Caco-2 (cell line): ENCODE measurements around the gene SETD1B. TPM values are rescaled to one million over a fixed set of nuclear protein-coding genes. Genes with fewer than 3 reads are reported as not detected.

Source experiments
- BruUV-seq: library from RNA; stranded (reverse); fragments of 400-500 nt; replicated peaks from 2 replicates; lab custom pipeline; 2021; lab: Mats Ljungman, UMichigan
- CTCF ChIA-PET: fragments of 300-600 bp; sonication (Branson Sonifier 250); formaldehyde crosslinking; loops from one replicate; lab custom pipeline; 2022; ENCODE audit warnings: antibody characterized with exemption; lab: Charles Lee
- POLR2A ChIA-PET: fragments of 300-600 bp; sonication (Branson Sonifier 250); formaldehyde crosslinking; loops from one replicate; lab custom pipeline; 2022; ENCODE audit warnings: antibody characterized with exemption; lab: Charles Lee
- DNase-seq, 2 experiments: peaks; one replicate each; pipeline versions ENCODE4 v3.0.0 to v3.0.0-alpha.2; 2020 to 2022
- H3K27me3 ChIP-seq: replicated peaks from 2 replicates; pipeline ENCODE4 v1.6.0; 2011; ENCODE audit warnings: low read length; ENCODE audit not compliant: control insufficient read depth, insufficient read depth
- H3K36me3 ChIP-seq: 2 replicates; pipeline ENCODE4 v1.5.1; 2011; ENCODE audit warnings: low read length; ENCODE audit not compliant: control insufficient read depth, insufficient read depth
- H3K4me1 ChIP-seq: fragments of 250-450 bp; sonication (Bioruptor Pico); 2 replicates; pipeline ENCODE4 v1.5.1; 2020; ENCODE audit warnings: mild to moderate bottlenecking
- H3K4me3 ChIP-seq: 2 replicates; pipeline ENCODE4 v1.5.1; 2011; ENCODE audit warnings: low read depth, mild to moderate bottlenecking, control low read depth, low read length
- H3K9me3 ChIP-seq: fragments of 250-450 bp; sonication (Bioruptor Pico); 2 replicates; pipeline ENCODE4 v1.5.1; 2020; ENCODE audit warnings: mild to moderate bottlenecking, moderate library complexity
- H3K27ac Mint-ChIP-seq: one replicate; pipeline ENCODE4 v1.8.0; 2022; ENCODE audit warnings: mixed read lengths; ENCODE audit not compliant: unreplicated experiment
- H3K27me3 Mint-ChIP-seq: one replicate; pipeline ENCODE4 v1.8.0; 2022; ENCODE audit warnings: mixed read lengths; ENCODE audit not compliant: insufficient read depth, unreplicated experiment
- H3K36me3 Mint-ChIP-seq: one replicate; pipeline ENCODE4 v1.8.0; 2022; ENCODE audit warnings: mild to moderate bottlenecking, mixed read lengths; ENCODE audit not compliant: insufficient read depth, unreplicated experiment
- H3K4me1 Mint-ChIP-seq: one replicate; pipeline ENCODE4 v1.8.0; 2022; ENCODE audit warnings: low read depth, mixed read lengths; ENCODE audit not compliant: unreplicated experiment
- H3K4me3 Mint-ChIP-seq: one replicate; pipeline ENCODE4 v1.8.0; 2022; ENCODE audit warnings: mild to moderate bottlenecking, moderate library complexity, mixed read lengths; ENCODE audit not compliant: unreplicated experiment
- H3K9me3 Mint-ChIP-seq: one replicate; pipeline ENCODE4 v1.8.0; 2022; ENCODE audit warnings: mixed read lengths; ENCODE audit not compliant: unreplicated experiment
- intact Hi-C: fragments of 100-400 bp; cut with micrococcal nuclease; formaldehyde crosslinking; loops from one replicate; pipeline ENCODE4 v1.10.0; 2022; ENCODE audit not compliant: unreplicated experiment
- total RNA-seq: library from RNA; stranded (reverse); gene quantifications from 2 replicates; pipeline ENCODE4 v1.2.3, GENCODE V29; 2022
- TF ChIP-seq, protein P1 (sequence below), 2 experiments: fragments of 200-600 bp in 1 of 2; IDR thresholded peaks; 1 replicate in 1 of 2; 2 replicates in 1 of 2; pipeline versions ENCODE4 v1.5.1 to v1.8.0; 2011 to 2022; ENCODE audit warnings: antibody characterized with exemption in 1 of 2, control low read depth in 1 of 2, inconsistent platforms in 1 of 2, low read depth in 1 of 2, low read length in 1 of 2, mild to moderate bottlenecking in 1 of 2, moderate library complexity in 1 of 2; ENCODE audit not compliant: insufficient read depth in 1 of 2, severe bottlenecking in 1 of 2, unreplicated experiment in 1 of 2

SETD1B gene
- total RNA-seq, 1 experiment from 2014 or later: 16.8 TPM

GRCh38 chr12:121872546-121873215 is 68.9 kb downstream of the SETD1B start:
- no peaks in the 10 kb centered on the region for H3K36me3 Mint-ChIP-seq
- TF ChIP-seq, protein P1, sequence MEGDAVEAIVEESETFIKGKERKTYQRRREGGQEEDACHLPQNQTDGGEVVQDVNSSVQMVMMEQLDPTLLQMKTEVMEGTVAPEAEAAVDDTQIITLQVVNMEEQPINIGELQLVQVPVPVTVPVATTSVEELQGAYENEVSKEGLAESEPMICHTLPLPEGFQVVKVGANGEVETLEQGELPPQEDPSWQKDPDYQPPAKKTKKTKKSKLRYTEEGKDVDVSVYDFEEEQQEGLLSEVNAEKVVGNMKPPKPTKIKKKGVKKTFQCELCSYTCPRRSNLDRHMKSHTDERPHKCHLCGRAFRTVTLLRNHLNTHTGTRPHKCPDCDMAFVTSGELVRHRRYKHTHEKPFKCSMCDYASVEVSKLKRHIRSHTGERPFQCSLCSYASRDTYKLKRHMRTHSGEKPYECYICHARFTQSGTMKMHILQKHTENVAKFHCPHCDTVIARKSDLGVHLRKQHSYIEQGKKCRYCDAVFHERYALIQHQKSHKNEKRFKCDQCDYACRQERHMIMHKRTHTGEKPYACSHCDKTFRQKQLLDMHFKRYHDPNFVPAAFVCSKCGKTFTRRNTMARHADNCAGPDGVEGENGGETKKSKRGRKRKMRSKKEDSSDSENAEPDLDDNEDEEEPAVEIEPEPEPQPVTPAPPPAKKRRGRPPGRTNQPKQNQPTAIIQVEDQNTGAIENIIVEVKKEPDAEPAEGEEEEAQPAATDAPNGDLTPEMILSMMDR (IDR thresholded peaks at IDR 0.05; ENCODE audit: insufficient read depth in 1 of 2, low read depth in 1 of 2, low read length in 1 of 2, severe bottlenecking in 1 of 2, unreplicated experiment in 1 of 2): no peak
- no peak overlapping the region for H3K27ac Mint-ChIP-seq
- Histone ChIP-seq H3K27me3 (no peaks in the 10 kb centered on the region), H3K9me3 (no peaks in the 10 kb centered on the region), H3K4me3 (no peak overlapping the region), H3K36me3 (no peaks in the 10 kb centered on the region), H3K4me1 (no peaks in the 10 kb centered on the region)
- H3K4me3 Mint-ChIP-seq: no peak overlapping the region
- ChIA-PET CTCF (no interaction called here), POLR2A (no interaction called here)
- H3K4me1 Mint-ChIP-seq: no peaks in the 10 kb centered on the region
- intact Hi-C loops: no loop called here
- BruUV-seq: no TSS peak
- no peaks in the 10 kb centered on the region for H3K27me3 Mint-ChIP-seq
- no peaks in the 10 kb centered on the region for H3K9me3 Mint-ChIP-seq
- no peak for DNase-seq

DNA sequence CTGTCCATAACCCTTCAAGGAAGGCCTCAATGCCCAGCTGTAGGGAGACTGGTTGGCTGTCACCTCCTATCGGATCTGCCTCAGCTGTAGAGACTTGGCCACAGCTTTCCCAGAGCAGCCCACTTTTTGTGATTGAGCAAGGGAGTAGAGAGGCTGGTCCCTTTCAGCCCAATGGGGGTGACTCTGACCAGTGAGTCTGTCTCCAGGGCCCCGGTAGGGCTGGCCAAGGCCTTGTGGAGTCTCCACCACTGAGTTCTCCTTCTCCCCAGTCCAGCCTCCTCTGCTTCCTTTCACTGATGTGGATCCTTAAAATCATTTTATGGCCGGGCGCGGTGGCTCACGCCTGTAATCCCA is 69.4 kb downstream of the SETD1B start:
- TF ChIP-seq, protein P1 (IDR thresholded peaks at IDR 0.05; ENCODE audit: insufficient read depth in 1 of 2, low read depth in 1 of 2, low read length in 1 of 2, severe bottlenecking in 1 of 2, unreplicated experiment in 1 of 2): no peak
- Mint-ChIP-seq H3K27ac (no peak overlapping the region), H3K27me3 (no peaks in the 10 kb centered on the region), H3K9me3 (no peaks in the 10 kb centered on the region), H3K4me3 (no peak overlapping the region), H3K36me3 (no peaks in the 10 kb centered on the region), H3K4me1 (no peaks in the 10 kb centered on the region)
- no peak for DNase-seq
- H3K27me3 ChIP-seq: no peaks in the 10 kb centered on the region
- ChIA-PET CTCF (no interaction called here), POLR2A (no interaction called here)
- no peaks in the 10 kb centered on the region; the same call in 1 of the 2 replicates for H3K4me1 ChIP-seq
- no peak overlapping the region for H3K4me3 ChIP-seq
- intact Hi-C loops: no loop called here
- BruUV-seq: no TSS peak
- no peaks in the 10 kb centered on the region for H3K9me3 ChIP-seq
- no peaks in the 10 kb centered on the region for H3K36me3 ChIP-seq

DNA sequence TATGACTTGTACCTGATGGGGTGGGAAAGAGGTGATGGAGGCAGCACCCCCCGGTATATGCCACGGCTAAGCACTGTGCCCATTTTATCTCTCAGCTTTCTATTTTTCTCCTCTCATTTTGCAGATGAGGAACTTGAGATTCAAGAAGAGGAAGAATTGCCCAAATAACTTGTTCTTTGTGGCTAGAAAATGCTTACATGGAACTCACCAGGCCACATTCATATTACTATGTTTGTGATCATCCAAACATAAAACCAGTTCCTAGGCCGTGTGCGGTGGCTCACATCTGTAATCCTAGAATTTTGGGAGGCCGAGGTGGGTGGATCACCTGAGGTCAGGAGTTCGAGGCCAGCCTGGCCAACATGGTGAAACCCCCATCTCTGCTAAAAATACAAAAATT is 70.3 kb downstream of the SETD1B start:
- Histone ChIP-seq H3K9me3 (no peaks in the 10 kb centered on the region), H3K4me1 (no peaks in the 10 kb centered on the region; the same call in 1 of the 2 replicates), H3K27me3 (no peaks in the 10 kb centered on the region), H3K36me3 (no peaks in the 10 kb centered on the region), H3K4me3 (no peak overlapping the region)
- ChIA-PET POLR2A (no interaction called here), CTCF (no interaction called here)
- TF ChIP-seq, protein P1 (IDR thresholded peaks at IDR 0.05; ENCODE audit: insufficient read depth in 1 of 2, low read depth in 1 of 2, low read length in 1 of 2, severe bottlenecking in 1 of 2, unreplicated experiment in 1 of 2): no peak
- no peak overlapping the region for H3K4me3 Mint-ChIP-seq
- no peaks in the 10 kb centered on the region for H3K9me3 Mint-ChIP-seq
- no TSS peak for BruUV-seq
- no peak overlapping the region for H3K27ac Mint-ChIP-seq
- H3K36me3 Mint-ChIP-seq: no peaks in the 10 kb centered on the region
- intact Hi-C loops: no loop called here
- no peaks in the 10 kb centered on the region for H3K27me3 Mint-ChIP-seq
- H3K4me1 Mint-ChIP-seq: no peaks in the 10 kb centered on the region
- no peak for DNase-seq
